NT2/D1 (cell line): ENCODE results near the gene CERS6.

Experiments used
- DNase-seq: peaks from one replicate; pipeline ENCODE4 v3.0.0-alpha.2; 2011; ENCODE audit warnings: low read depth, low spot score
- H3K27me3 ChIP-seq: 2 replicates; pipeline ENCODE4 v1.6.0; 2011; ENCODE audit warnings: mild to moderate bottlenecking; ENCODE audit not compliant: insufficient read length, insufficient read depth
- H3K36me3 ChIP-seq: 2 replicates; pipeline ENCODE4 v1.6.1; 2011; ENCODE audit warnings: mild to moderate bottlenecking, low read length, mixed read lengths; ENCODE audit not compliant: insufficient read depth, insufficient read length
- H3K4me1 ChIP-seq: 2 replicates; pipeline ENCODE4 v1.5.1; 2011; ENCODE audit not compliant: insufficient read depth, insufficient read length
- H3K4me3 ChIP-seq: 2 replicates; pipeline ENCODE4 v1.5.1; 2011; ENCODE audit warnings: low read depth; ENCODE audit not compliant: insufficient read length
- H3K9ac ChIP-seq: 2 replicates; pipeline ENCODE4 v1.6.0; 2011; ENCODE audit warnings: low read depth; ENCODE audit not compliant: insufficient read length
- H3K9me3 ChIP-seq: 2 replicates; pipeline ENCODE4 v1.5.1; 2011; ENCODE audit warnings: mild to moderate bottlenecking, low read length; ENCODE audit not compliant: insufficient read depth
- SUZ12 ChIP-seq: IDR thresholded peaks from 2 replicates; pipeline ENCODE4 v1.6.1; 2011; ENCODE audit not compliant: insufficient read length, insufficient read depth; ENCODE audit errors: extremely low read depth
- YY1 ChIP-seq: IDR thresholded peaks from 2 replicates; pipeline ENCODE4 v1.6.1; 2011; ENCODE audit not compliant: insufficient read length, insufficient read depth
- ZNF274 ChIP-seq: IDR thresholded peaks from 2 replicates; pipeline ENCODE4 v1.6.1; 2011; ENCODE audit warnings: mild to moderate bottlenecking, low read depth, low read length

Gene CERS6

GRCh38 chr2:168426861-168427260 is 29.2 kb upstream of the CERS6 start:
- Histone ChIP-seq H3K27me3 (no peaks in the 10 kb centered on the region), H3K9me3 (no peaks in the 10 kb centered on the region), H3K4me3 (no peak overlapping the region), H3K9ac (no peak overlapping the region), H3K4me1 (no peaks in the 10 kb centered on the region), H3K36me3 (no peaks in the 10 kb centered on the region)
- TF ChIP-seq ZNF274 (no peak), SUZ12 (no peak), YY1 (no peak)
- DNase-seq: no peak

GRCh38 chr2:168427451-168427850 is 28.6 kb upstream of the CERS6 start:
- no peaks in the 10 kb centered on the region for H3K4me1 ChIP-seq
- H3K36me3 ChIP-seq: no peaks in the 10 kb centered on the region
- H3K9ac ChIP-seq: no peak overlapping the region
- no peak for DNase-seq
- TF ChIP-seq YY1: no peak
- no peak for TF ChIP-seq SUZ12
- no peak for TF ChIP-seq ZNF274
- H3K9me3 ChIP-seq: no peaks in the 10 kb centered on the region
- no peaks in the 10 kb centered on the region for H3K27me3 ChIP-seq
- no peak overlapping the region for H3K4me3 ChIP-seq

- Histone ChIP-seq H3K36me3 (no peaks in the 10 kb centered on the region), H3K4me3 (no peak overlapping the region), H3K27me3 (no peaks in the 10 kb centered on the region), H3K4me1 (no peaks in the 10 kb centered on the region), H3K9me3 (no peaks in the 10 kb centered on the region), H3K9ac (no peak overlapping the region)
- TF ChIP-seq ZNF274 (no peak), YY1 (no peak), SUZ12 (no peak)
- no peak for DNase-seq
Measured at GRCh38 chr2:168428431-168428830, 27.6 kb upstream of the CERS6 start.

GRCh38 chr2:168429988-168430387 is 26.1 kb upstream of the CERS6 start:
- no peaks in the 10 kb centered on the region for H3K9me3 ChIP-seq
- TF ChIP-seq ZNF274 (no peak), YY1 (no peak), SUZ12 (no peak)
- H3K4me1 ChIP-seq: no peaks in the 10 kb centered on the region
- DNase-seq: no peak
- H3K27me3 ChIP-seq: no peaks in the 10 kb centered on the region
- H3K4me3 ChIP-seq: no peak overlapping the region
- no peaks in the 10 kb centered on the region for H3K36me3 ChIP-seq
- no peak overlapping the region for H3K9ac ChIP-seq

- Histone ChIP-seq H3K4me3 (no peak overlapping the region), H3K36me3 (no peaks in the 10 kb centered on the region), H3K9ac (no peak overlapping the region), H3K9me3 (no peaks in the 10 kb centered on the region), H3K4me1 (no peaks in the 10 kb centered on the region), H3K27me3 (no peaks in the 10 kb centered on the region)
- TF ChIP-seq YY1 (no peak), ZNF274 (no peak), SUZ12 (no peak)
- no peak for DNase-seq
Measured at GRCh38 chr2:168430431-168430830, 25.6 kb upstream of the CERS6 start.

GRCh38 chr2:168431301-168432024 is 24.6 kb upstream of the CERS6 start:
- no peak for DNase-seq
- no peak overlapping the region for H3K9ac ChIP-seq
- TF ChIP-seq ZNF274 (no peak), SUZ12 (no peak), YY1 (no peak)
- H3K9me3 ChIP-seq: no peaks in the 10 kb centered on the region
- no peaks in the 10 kb centered on the region for H3K36me3 ChIP-seq
- H3K27me3 ChIP-seq: no peaks in the 10 kb centered on the region
- H3K4me3 ChIP-seq: no peak overlapping the region
- no peaks in the 10 kb centered on the region for H3K4me1 ChIP-seq

- no peaks in the 10 kb centered on the region for H3K4me1 ChIP-seq
- no peak overlapping the region for H3K4me3 ChIP-seq
- H3K36me3 ChIP-seq: no peaks in the 10 kb centered on the region
- no peak for TF ChIP-seq YY1
- TF ChIP-seq SUZ12: no peak
- H3K9me3 ChIP-seq: no peaks in the 10 kb centered on the region
- DNase-seq: no peak
- no peaks in the 10 kb centered on the region for H3K27me3 ChIP-seq
- H3K9ac ChIP-seq: no peak overlapping the region
Measured at GRCh38 chr2:168432100-168432499, 24.0 kb upstream of the CERS6 start.
